IPS-11a (cell line): ENCODE data around the gene ARHGEF11.
"Not testable (repeated sequence)": the region's sequence is repeated elsewhere in the genome, so short reads cannot be mapped to it uniquely, and the experiment has no call there.

ENCODE experiments used
- H3K4me3 ChIP-seq: one replicate; pipeline ENCODE4 v1.5.1; 2013; ENCODE audit warnings: low read depth, low read length, control low read depth

ARHGEF11 gene

DNA sequence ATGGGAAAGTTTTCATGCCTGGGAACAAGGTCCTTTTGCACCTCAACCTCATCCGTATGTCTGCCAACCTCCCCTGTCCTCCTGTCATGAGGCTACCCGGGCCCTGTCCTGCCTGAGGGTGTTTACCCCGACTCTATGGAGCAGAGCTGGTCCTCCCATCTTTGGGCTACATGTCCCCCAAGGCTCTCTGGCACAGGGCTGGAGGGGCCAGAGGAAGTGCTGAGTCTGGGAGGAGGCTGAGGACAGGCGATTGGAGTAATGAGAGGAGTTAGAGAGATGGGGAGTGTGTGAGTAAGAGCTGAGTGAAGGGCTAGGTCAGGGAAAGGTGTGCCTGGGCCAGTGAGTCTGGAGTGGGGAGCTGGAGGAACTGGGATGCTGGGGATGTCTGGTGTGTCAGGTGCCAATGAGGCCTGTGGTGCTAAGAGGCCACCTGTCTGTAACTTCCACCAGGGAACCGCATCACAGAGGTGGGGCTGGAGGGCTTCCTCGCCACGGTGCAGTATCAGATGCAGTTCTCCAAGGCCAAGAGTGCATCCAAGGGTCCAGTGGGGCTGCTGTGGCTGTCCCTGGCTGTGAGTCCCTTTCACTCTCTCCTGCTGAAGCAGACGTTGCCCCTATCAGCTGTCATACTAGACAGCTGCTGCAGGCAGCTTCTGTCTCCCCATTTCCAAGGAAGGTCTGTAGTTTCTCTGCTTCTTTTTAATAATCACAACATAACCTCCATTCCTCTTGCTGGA, 113.4 kb downstream of the ARHGEF11 start:
- no peak overlapping the region for H3K4me3 ChIP-seq

- H3K4me3 ChIP-seq, result no peak overlapping the region
These were observed 114.2 kb downstream of the ARHGEF11 start for GRCh38 chr1:156931211-156931952.

DNA sequence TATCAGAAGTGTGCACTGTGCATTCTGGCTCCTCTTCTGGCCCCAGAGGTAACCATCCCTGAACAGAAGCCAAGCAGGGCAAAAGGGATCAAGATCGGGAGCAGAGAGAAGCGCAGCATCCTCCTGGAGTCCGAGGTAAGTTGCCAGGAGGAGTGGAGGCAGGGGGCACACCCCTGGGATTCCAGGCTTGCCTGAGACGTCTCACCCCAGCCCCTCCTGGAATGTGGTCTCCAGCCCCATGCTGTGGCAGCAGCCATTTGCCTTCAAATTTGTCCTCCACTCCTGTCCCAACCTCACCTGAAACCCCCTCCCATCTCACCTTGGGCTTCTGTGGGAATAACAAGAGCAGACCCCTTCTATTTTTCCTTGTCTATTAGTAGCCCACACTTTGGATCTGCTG, 115.1 kb downstream of the ARHGEF11 start:
- no peak overlapping the region for H3K4me3 ChIP-seq

- H3K4me3 ChIP-seq, result no peak overlapping the region
These were observed 115.8 kb downstream of the ARHGEF11 start for GRCh38 chr1:156929596-156930238.

DNA sequence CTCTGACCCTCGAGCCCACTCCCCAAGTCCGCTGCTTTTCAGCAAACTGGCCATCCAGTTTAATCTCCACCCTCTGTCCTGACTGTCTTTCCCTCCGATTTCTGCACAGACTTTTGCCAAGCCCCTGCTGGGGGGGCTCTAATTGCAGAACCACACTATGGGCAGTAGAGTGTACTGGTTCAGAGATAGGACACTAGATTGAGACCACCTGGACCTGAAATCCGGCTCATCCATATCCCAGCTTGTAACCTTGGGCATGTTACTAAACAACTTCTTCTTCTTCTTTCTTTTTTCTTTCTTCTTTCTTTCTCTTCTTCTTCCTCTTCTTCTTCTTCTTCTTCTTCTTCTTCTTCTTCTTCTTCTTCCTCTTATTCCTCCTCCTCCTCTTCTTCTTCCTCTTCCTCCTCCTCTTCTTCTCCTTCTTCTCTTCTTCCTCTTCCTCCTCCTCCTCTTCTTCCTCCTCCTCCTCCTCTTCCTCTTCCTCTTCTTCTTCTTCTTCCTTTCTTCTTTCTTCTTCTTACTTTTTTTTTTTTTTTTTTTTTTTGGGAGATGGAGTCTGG, 117.4 kb downstream of the ARHGEF11 start:
- no peak overlapping the region for H3K4me3 ChIP-seq

GRCh38 chr1:156927215-156928042, 118.1 kb downstream of the ARHGEF11 start:
- peak overlapping the region; percentile 47 for H3K4me3 ChIP-seq

GRCh38 chr1:156926695-156927094, 118.8 kb downstream of the ARHGEF11 start:
- not testable (repeated sequence) for H3K4me3 ChIP-seq

GRCh38 chr1:156926175-156926574, 119.4 kb downstream of the ARHGEF11 start:
- no peak overlapping the region for H3K4me3 ChIP-seq

DNA sequence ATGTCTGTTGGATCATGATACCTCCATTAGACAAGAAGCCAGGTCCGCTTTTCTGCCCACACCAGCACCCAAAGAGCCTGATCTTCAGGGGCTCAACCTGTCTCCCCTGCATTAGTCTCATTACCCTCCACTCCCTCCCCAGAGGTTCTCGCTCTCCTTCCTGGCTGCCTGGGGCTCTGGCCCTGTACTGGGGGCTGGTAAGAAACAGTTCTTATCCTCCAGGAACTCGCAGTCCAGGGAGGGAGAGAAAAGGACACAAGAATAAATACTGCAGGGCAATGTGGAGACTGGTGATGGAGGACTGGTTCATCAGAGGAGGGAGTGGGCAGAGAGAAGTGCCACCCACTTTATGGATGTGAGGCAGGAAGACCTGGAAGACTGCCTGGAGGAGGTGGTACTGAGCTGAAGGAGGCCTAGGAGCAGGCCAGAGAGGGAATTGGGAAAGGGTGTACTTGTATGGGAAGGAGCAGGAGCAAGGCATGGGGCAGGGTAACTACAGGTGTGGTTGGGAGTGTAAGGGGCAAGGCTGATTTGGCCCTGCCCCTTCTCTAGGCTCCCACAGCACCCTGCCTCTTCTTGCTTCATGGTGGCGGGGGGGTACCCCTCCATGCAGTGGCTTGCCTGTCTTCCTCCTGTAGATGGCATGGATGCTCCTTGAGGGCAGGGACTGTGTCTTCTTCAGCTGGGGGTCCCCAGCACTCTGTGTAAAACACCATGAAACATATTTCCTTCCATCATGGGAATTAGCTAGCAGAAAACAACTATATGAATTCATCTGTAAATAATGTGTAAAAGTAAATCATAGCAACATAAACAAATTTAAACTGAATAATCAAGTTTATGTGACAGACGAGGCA, 120.2 kb downstream of the ARHGEF11 start:
- H3K4me3 ChIP-seq, result no peak overlapping the region

- peak overlapping the region; percentile 25 for H3K4me3 ChIP-seq
These were observed 120.9 kb downstream of the ARHGEF11 start for GRCh38 chr1:156924478-156925153.

- H3K4me3 ChIP-seq, result peak overlapping the region; percentile 25
These were observed 121.7 kb downstream of the ARHGEF11 start for GRCh38 chr1:156923670-156924477.

- peak overlapping the region; percentile 9 for H3K4me3 ChIP-seq
These were observed 122.4 kb downstream of the ARHGEF11 start for GRCh38 chr1:156922986-156923669.

- H3K4me3 ChIP-seq, result peak overlapping the region; percentile 35
These were observed 124.5 kb downstream of the ARHGEF11 start for GRCh38 chr1:156921053-156921529.

DNA sequence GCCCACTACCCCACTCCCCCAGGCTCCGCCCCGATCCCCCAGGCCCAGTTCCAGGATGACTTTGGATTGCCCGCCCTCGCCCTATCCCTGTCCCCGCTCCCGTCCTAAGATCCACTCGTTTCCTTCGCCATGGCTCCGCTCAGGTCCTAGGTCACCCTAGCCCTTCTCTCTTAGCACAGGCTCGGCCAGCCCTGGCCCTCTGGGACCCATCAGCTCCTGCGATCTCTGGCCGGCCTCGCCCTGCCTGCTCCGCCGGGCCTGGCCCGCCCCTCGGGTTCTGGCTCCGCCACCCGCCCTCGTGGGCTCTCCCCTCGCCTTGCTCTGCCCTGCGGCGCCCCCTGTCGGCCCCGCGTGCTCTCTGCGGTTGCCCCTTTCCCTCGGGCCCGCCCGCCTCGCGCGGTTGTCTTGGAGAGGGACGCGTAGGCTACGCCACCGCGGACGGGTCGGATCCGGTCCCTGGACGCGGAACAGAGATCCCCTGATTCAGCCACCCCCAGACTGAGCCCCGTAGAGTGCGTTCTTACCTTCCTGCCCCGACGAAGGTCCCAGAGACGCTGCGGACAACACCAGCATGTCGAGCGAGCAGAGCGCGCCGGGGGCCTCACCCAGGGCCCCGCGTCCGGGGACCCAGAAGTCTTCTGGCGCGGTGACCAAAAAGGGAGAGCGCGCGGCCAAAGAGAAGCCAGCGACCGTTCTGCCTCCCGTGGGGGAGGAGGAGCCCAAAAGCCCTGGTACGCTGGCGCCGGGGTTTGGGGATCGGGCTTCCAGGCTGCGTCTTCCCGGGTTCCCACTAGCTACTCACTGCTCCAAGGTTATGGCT, 125.1 kb downstream of the ARHGEF11 start, which contains the start of gene LRRC71:
LRRC71 (plus strand) TSS at position 400 of the 820 bp plus-strand sequence; CDS start at position 572, 172 bp downstream.
- peak within 1 kb of the TSS; percentile 39 for H3K4me3 ChIP-seq

DNA sequence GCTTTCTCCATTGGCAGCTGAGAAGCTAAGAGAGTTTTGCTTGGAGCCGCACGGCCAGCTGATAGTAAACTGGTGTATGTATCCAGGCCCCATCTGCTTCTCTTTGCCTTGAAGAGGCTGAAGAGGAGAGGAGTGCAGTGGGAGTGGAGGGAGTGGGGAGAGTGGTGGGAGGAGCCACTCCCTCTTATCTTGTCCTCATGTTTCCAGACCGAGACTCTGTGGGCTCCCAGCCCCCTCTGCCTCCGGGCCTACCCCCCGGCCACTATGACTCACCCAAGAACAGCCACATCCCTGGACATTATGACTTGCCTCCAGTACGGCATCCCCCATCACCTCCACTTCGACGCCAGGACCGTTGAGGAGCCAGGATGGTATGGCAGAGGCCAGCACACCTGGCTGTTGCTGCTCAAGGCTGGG, 131.1 kb downstream of the ARHGEF11 start:
- H3K4me3 ChIP-seq, result no peak overlapping the region

GRCh38 chr1:156913809-156914387, 131.6 kb downstream of the ARHGEF11 start:
- no peak overlapping the region for H3K4me3 ChIP-seq
